CD14-positive monocyte (primary cell): ENCODE results near the gene NOP16. TPM values are rescaled to one million over a fixed set of nuclear protein-coding genes. Genes with fewer than 3 reads are reported as not detected.

Experiments used
- DNase-seq, 3 donors: peaks; one replicate each; pipeline ENCODE4 v3.0.0-alpha.2; 2011 to 2022
- H2AFZ ChIP-seq: 2 replicates; pipeline ENCODE4 v1.6.0; 2012; ENCODE audit warnings: mild to moderate bottlenecking, low read depth, low read length, inconsistent platforms; ENCODE audit not compliant: insufficient read depth, poor library complexity, severe bottlenecking
- H3K27ac ChIP-seq, 2 donors: 1 replicate in 1 of 2; 2 replicates in 1 of 2; pipeline ENCODE4 v1.5.1; 2012 to 2013; ENCODE audit warnings: low read length in 2 of 2, control low read depth in 1 of 2, inconsistent platforms in 1 of 2, low read depth in 1 of 2, mild to moderate bottlenecking in 1 of 2
- H3K27me3 ChIP-seq, 2 donors: one replicate each; pipeline versions ENCODE4 v1.6.0 to v1.6.1; 2011 to 2013; ENCODE audit warnings: low read length in 2 of 2; ENCODE audit not compliant: control insufficient read depth in 2 of 2, insufficient read depth in 2 of 2
- H3K36me3 ChIP-seq, 2 donors: replicated peaks in 1 of 2; 1 replicate in 1 of 2; 2 replicates in 1 of 2; pipeline versions ENCODE4 v1.5.1 to v1.6.1; 2012 to 2013; ENCODE audit warnings: low read length in 2 of 2, control low read depth in 1 of 2, inconsistent platforms in 1 of 2, mild to moderate bottlenecking in 1 of 2; ENCODE audit not compliant: insufficient read depth in 2 of 2, control insufficient read depth in 1 of 2
- H3K4me1 ChIP-seq, 2 donors: 1 replicate in 1 of 2; 2 replicates in 1 of 2; pipeline versions ENCODE4 v1.5.1 to v1.6.1; 2012 to 2013; ENCODE audit warnings: low read length in 2 of 2, control low read depth in 1 of 2, inconsistent platforms in 1 of 2, mild to moderate bottlenecking in 1 of 2, moderate library complexity in 1 of 2; ENCODE audit not compliant: insufficient read depth in 2 of 2, control insufficient read depth in 1 of 2
- H3K4me2 ChIP-seq: replicated peaks from 2 replicates; pipeline ENCODE3; 2012; ENCODE audit warnings: low read length, moderate library complexity, mild to moderate bottlenecking; ENCODE audit not compliant: poor library complexity, severe bottlenecking; ENCODE audit errors: extremely low read depth
- H3K4me3 ChIP-seq, 3 experiments: fragments of 200-600 bp in 1 of 3; sonication (generic) in 1 of 3; replicated peaks in 1 of 3; 1 replicate in 2 of 3; 2 replicates in 1 of 3; pipeline ENCODE4 v1.5.1; 2011 to 2013; ENCODE audit warnings: low read length in 3 of 3, mild to moderate bottlenecking in 3 of 3, control low read depth in 2 of 3, low read depth in 2 of 3, inconsistent platforms in 1 of 3, moderate library complexity in 1 of 3
- H3K79me2 ChIP-seq: 2 replicates; pipeline ENCODE4 v1.6.0; 2012; ENCODE audit warnings: mild to moderate bottlenecking, control low read depth, inconsistent platforms, low read length, moderate library complexity; ENCODE audit not compliant: insufficient read depth
- H3K9ac ChIP-seq: 2 replicates; pipeline ENCODE4 v1.6.0; 2017; ENCODE audit warnings: low read length, mild to moderate bottlenecking; ENCODE audit not compliant: insufficient read depth, poor library complexity, severe bottlenecking
- H3K9me3 ChIP-seq, 2 donors: replicated peaks in 1 of 2; 1 replicate in 1 of 2; 2 replicates in 1 of 2; pipeline versions ENCODE4 v1.5.1 to v1.6.1; 2012 to 2013; ENCODE audit warnings: low read length in 2 of 2, control low read depth in 1 of 2; ENCODE audit not compliant: control insufficient read depth in 1 of 2, insufficient read depth in 1 of 2
- H4K20me1 ChIP-seq: 2 replicates; pipeline ENCODE4 v1.6.0; 2012; ENCODE audit warnings: mild to moderate bottlenecking, low read length, control low read depth, moderate library complexity; ENCODE audit not compliant: insufficient read depth
- H3K27ac Mint-ChIP-seq, 7 donors: one replicate each; pipeline ENCODE4 v1.8.0; 2020; ENCODE audit warnings: mild to moderate bottlenecking in 7 of 7, mixed read lengths in 7 of 7, moderate library complexity in 6 of 7, inconsistent platforms in 2 of 7
- H3K27me3 Mint-ChIP-seq, 3 donors: one replicate each; pipeline ENCODE4 v1.8.0; 2021 to 2022; ENCODE audit warnings: low read depth in 3 of 3, mild to moderate bottlenecking in 3 of 3, mixed read lengths in 3 of 3, moderate library complexity in 3 of 3, inconsistent platforms in 1 of 3
- H3K36me3 Mint-ChIP-seq, 2 donors: one replicate each; pipeline ENCODE4 v1.8.0; 2020; ENCODE audit warnings: mixed read lengths in 2 of 2, inconsistent platforms in 1 of 2, mild to moderate bottlenecking in 1 of 2
- H3K4me1 Mint-ChIP-seq: one replicate; pipeline ENCODE4 v1.8.0; 2020; ENCODE audit warnings: mild to moderate bottlenecking, mixed read lengths
- H3K4me3 Mint-ChIP-seq, 2 donors: one replicate each; pipeline ENCODE4 v1.8.0; 2020; ENCODE audit warnings: mild to moderate bottlenecking in 2 of 2, mixed read lengths in 2 of 2, moderate library complexity in 1 of 2
- H3K9me3 Mint-ChIP-seq, 7 donors: one replicate each; pipeline ENCODE4 v1.8.0; 2020 to 2022; ENCODE audit warnings: mixed read lengths in 7 of 7, mild to moderate bottlenecking in 6 of 7, moderate library complexity in 6 of 7, inconsistent platforms in 2 of 7
- WGBS: methylation state at CpG from one replicate; pipeline ENCODE4 v1.1.5; 2013; ENCODE audit warnings: missing lambda C conversion rate; ENCODE audit not compliant: insufficient coverage; 5-methylcytosine and 5-hydroxymethylcytosine counted together
- intact Hi-C, 2 donors: fragments of 100-400 bp; cut with micrococcal nuclease; formaldehyde crosslinking; loops; one replicate each; pipeline versions ENCODE4 v1.15.0 to v1.15.1; 2023
- polyA plus RNA-seq, 3 donors: library from polyadenylated mRNA; depleted of rRNA in 1 of 3; unstranded in 2 of 3; stranded (reverse) in 1 of 3; fragments of 300-500 nt in 2 of 3; fragments of >200 nt in 1 of 3; fragmentation: Illumina TruSeq in 2 of 3; gene quantifications; 1 replicate in 2 of 3; 2 replicates in 1 of 3; pipeline ENCODE4 v1.2.3, GENCODE V29; 2012 to 2021
- small RNA-seq: library from RNA; depleted of rRNA; stranded (forward); fragments of <200 nt; gene quantifications from one replicate; pipeline ENCODE3, GENCODE V24; 2012; ENCODE audit warnings: low read depth; ENCODE audit not compliant: insufficient read length
- TF ChIP-seq, protein P1 (sequence below): fragments of 200-600 bp; IDR thresholded peaks from one replicate; pipeline ENCODE4 v1.8.0; 2022; ENCODE audit warnings: antibody characterized with exemption, mild to moderate bottlenecking

The NOP16 gene
- polyA plus RNA-seq, 3 donors: 17.2 to 23.4 (median 17.6) TPM

DNA sequence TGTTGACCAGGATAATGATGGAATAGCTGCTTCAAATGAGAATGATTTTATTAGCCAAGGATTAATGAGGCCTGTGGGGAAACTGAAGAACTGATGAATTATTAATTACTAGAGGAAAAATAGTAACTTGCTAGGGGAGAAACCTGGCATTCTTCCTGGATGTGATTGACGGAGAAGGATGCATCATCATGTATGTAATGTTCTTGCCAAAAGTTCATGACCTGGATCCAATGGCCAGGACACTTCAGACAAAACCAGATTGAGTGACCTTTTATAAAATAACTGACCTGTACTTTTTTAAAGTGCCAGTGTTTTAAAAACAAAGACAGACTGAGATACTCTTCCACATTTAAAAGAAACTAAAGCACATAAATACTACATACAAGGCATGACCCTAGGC is 50.5 kb downstream of the NOP16 start:
- TF ChIP-seq, protein P1, sequence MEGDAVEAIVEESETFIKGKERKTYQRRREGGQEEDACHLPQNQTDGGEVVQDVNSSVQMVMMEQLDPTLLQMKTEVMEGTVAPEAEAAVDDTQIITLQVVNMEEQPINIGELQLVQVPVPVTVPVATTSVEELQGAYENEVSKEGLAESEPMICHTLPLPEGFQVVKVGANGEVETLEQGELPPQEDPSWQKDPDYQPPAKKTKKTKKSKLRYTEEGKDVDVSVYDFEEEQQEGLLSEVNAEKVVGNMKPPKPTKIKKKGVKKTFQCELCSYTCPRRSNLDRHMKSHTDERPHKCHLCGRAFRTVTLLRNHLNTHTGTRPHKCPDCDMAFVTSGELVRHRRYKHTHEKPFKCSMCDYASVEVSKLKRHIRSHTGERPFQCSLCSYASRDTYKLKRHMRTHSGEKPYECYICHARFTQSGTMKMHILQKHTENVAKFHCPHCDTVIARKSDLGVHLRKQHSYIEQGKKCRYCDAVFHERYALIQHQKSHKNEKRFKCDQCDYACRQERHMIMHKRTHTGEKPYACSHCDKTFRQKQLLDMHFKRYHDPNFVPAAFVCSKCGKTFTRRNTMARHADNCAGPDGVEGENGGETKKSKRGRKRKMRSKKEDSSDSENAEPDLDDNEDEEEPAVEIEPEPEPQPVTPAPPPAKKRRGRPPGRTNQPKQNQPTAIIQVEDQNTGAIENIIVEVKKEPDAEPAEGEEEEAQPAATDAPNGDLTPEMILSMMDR: no peak
- H3K36me3 ChIP-seq: peaks cover 28 to 97% of the 10 kb centered on the region in 2 donors
- no peaks in the 10 kb centered on the region for H3K27me3 ChIP-seq
- H3K27ac Mint-ChIP-seq: no peak overlapping the region
- H3K9me3 ChIP-seq: no peaks in the 10 kb centered on the region
- no peak overlapping the region for H3K4me3 Mint-ChIP-seq
- no peaks in the 10 kb centered on the region for H3K4me1 ChIP-seq
- no peak overlapping the region for H3K4me3 ChIP-seq
- H3K9ac ChIP-seq: no peak overlapping the region
- no peaks in the 10 kb centered on the region for H3K4me1 Mint-ChIP-seq
- H3K27me3 Mint-ChIP-seq: no peaks in the 10 kb centered on the region
- H4K20me1 ChIP-seq: no peaks in the 10 kb centered on the region
- WGBS: 100% methylated on average over 1 of the region's 1 CpG
- H3K36me3 Mint-ChIP-seq: peaks cover 63 to 70% of the 10 kb centered on the region in 2 donors
- no peak for DNase-seq
- peaks cover 0 to 8% (median 0%) of the 10 kb centered on the region in 7 donors for H3K9me3 Mint-ChIP-seq
- intact Hi-C loops: no loop called here
- H3K4me2 ChIP-seq: no peak overlapping the region
- no peak overlapping the region for H3K27ac ChIP-seq
- no peaks in the 10 kb centered on the region for H3K79me2 ChIP-seq
- no peak overlapping the region for H2AFZ ChIP-seq

DNA sequence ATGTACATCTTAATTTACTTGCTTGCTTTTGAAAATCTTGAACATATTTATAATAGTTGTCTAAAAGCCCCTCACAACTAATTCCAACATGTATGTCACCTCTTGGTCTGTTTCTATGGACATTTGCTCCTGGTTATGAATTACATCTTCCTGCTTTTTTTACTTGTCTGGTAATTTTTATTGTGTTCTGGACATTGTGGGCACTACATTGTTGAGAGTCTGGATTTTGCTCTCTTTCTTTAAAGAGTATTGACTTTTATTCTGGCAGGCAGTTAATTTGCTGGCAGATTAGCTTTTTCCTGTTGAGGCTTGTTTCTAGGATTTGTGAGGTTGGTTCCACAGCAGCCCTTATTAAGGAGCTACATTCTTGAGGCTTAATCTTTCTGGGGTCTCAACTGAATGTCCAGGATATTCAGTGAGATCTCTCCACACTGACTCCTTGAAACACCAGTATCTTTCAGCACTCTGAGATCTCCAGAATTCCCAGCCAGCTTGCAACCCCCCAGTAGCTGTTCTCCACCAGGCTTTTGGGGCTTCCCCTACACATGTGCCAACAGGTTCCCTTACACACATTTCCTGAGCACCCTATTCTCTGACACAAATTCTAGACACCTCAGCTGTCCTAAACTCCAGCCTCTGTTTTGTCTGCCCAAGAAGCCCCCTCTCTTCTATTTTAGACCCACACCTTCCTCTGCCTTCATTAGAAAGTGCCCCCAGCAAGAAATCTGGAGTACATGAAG is 54.2 kb downstream of the NOP16 start:
- H2AFZ ChIP-seq: no peak overlapping the region
- no peak overlapping the region for H3K4me3 ChIP-seq
- H3K4me1 ChIP-seq: no peaks in the 10 kb centered on the region
- no peak overlapping the region for H3K9ac ChIP-seq
- Mint-ChIP-seq H3K27ac (no peak overlapping the region), H3K27me3 (no peaks in the 10 kb centered on the region), H3K4me1 (no peaks in the 10 kb centered on the region), H3K4me3 (no peak overlapping the region), H3K9me3 (peaks cover 0 to 8% (median 0%) of the 10 kb centered on the region in 7 donors), H3K36me3 (peaks cover 49 to 63% of the 10 kb centered on the region in 2 donors)
- TF ChIP-seq, protein P1: no peak
- no peaks in the 10 kb centered on the region for H4K20me1 ChIP-seq
- DNase-seq: no peak
- no peak overlapping the region for H3K27ac ChIP-seq
- no peak overlapping the region for H3K4me2 ChIP-seq
- peaks cover 21 to 63% of the 10 kb centered on the region in 2 donors for H3K36me3 ChIP-seq
- intact Hi-C loops: no loop called here
- H3K79me2 ChIP-seq: no peaks in the 10 kb centered on the region
- no peaks in the 10 kb centered on the region for H3K27me3 ChIP-seq
- no peaks in the 10 kb centered on the region for H3K9me3 ChIP-seq

Small RNAs within 50 kb of the gene (small RNA-seq; reads per million reads assigned to genes)
- gene MIR1271: not detected

Other genes with a start within 250 kb of the NOP16 start
- gene SIMC1, start 150.2 kb downstream of the NOP16 start, polyA plus RNA-seq: 1 to 10 TPM; 2.3 to 8.4 (median 3.7) TPM
- 10 to 100 TPM; 32.3 to 36.4 (median 32.5) TPM for gene KIAA1191, start 26.8 kb downstream of the NOP16 start, polyA plus RNA-seq
- under 1 TPM in 2 of 3 donors, not detected in 1; 0.04 to 0.93 TPM for gene ARL10, start 23.1 kb downstream of the NOP16 start, polyA plus RNA-seq
- 100 to 1,000 TPM; 101 to 298 (median 260) TPM for gene HIGD2A, start 153 bp upstream of the NOP16 start, polyA plus RNA-seq
- 10 to 100 TPM; 63.2 to 87.6 (median 75.2) TPM for gene CLTB, start 27.9 kb upstream of the NOP16 start, polyA plus RNA-seq
- gene FAF2, start 59.8 kb upstream of the NOP16 start, polyA plus RNA-seq: 10 to 100 TPM; 11.5 to 14.8 (median 12.2) TPM
- 100 to 1,000 TPM in 1 of 3 donors, 1 to 10 TPM in 2; 1.9 to 133 (median 3.1) TPM for gene RNF44, start 148.8 kb upstream of the NOP16 start, polyA plus RNA-seq
- gene CDHR2, start 160.7 kb upstream of the NOP16 start, polyA plus RNA-seq: under 1 TPM in 1 of 3 donors, not detected in 2; 0.12 TPM
- gene GPRIN1, start 221.6 kb upstream of the NOP16 start, polyA plus RNA-seq: under 1 TPM; 0.05 to 0.30 (median 0.13) TPM
- not detected for gene SNCB, start 241.9 kb upstream of the NOP16 start, polyA plus RNA-seq
- gene EIF4E1B, start 242.1 kb upstream of the NOP16 start, polyA plus RNA-seq: not detected